NCI-H1048 (cell line): ENCODE results near the gene PSME1.

Source experiments
- DNase-seq: peaks from one replicate; lab custom pipeline; 2025; lab: John Stamatoyannopoulos, UW

The PSME1 gene

DNA sequence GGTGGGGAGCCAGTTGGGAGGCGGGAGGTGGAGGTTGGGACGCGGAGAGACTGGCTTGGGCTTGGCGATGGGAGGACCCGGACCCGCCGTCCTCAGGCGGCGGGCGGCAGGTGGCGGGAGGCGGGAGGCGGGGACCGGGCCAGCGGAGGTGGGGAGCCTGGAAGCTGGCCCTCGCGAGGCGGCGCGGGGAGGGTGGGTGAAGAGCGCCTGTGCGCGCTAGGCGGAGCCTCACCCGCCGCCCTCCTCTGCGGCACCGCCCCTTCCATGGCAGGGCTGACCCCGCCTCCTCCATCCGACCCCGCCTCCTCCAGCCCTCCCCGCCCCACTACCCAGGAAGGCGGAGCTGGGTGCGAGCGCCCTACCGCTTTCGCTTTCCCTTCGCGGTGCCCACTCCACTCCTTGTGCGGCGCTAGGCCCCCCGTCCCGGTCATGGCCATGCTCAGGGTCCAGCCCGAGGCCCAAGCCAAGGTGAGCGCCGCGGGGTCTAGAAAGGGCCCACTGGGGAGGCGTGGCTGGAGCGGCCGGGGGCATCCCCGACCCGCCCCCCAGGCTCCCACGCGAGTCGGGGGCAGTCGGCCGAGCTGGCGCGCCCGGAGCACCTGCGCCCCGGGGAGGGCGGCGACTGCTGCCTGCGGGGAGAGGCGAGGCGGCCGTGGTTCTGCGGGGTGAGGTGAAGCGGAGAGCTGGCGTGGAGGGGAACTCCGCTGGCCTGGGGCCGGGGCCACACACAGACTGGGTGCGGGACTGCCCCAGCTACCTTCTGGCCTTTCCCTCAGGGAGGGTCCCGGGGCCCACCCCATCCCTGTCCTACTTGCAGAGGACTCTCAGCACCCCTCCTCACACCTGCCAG, at the start of gene PSME1:
Gene PSME1 (plus strand): TSS at position 361 of the 850 bp plus-strand sequence. CDS start 69 bp downstream, at position 430.
- DNase-seq = peak; percentile 73

DNA sequence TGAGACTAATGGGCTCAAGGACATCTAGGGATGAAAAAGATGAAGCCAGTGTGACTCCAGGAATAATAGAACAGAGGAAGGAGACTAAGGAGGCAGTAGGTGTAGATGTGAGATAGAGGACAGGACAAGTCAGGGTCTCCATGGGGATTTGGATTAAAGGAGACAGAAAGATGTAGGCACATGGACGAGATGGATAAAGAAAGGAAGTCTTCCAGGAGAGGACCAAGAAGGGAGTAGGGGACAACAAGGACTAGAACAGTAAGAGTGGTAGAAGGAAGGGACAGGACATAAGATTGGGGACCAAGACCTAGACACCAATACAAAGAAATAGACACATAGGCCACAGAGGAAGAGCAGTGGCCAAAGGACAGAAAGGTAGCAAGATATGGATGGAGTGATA, 49.0 kb upstream of the PSME1 start:
- no peak for DNase-seq

DNA sequence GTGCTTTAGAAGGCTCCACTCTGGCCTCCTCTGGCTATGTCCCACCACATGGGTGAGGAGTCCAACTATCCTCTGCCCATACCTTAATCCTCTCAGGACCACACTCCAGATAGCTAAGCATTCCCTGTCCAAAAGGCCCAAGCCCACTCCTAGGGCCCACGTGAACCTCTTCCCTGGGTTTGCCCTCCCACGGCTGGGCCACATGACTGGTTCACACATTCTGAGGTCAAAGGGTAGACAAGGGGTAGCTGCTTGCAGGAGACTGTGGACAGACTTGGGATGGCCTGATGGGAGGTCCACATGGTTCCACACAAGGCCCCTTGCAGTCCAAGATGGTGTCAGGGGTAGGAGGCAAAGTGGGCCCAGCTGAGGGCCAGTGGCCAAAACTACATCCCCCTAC, 47.9 kb upstream of the PSME1 start:
- DNase-seq = no peak

DNA sequence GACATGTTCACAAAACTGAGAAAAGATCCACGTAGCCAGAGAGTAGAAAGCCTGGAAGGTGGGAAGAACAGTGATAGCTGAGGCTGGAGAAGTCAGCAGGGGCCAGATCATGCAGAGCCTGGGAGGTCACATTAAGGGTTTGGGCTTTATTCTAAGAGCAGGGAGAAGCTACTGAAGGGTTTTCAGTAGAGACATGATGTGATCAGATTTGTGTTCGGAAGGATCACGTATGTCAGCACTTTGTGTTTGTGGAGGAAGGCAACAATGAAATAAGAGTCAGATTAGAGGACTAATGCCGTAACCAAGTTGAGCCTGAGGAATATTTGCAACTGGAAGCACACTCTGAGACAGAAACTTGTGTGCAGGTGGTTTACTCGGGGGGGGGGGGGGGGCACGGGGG, 46.1 kb upstream of the PSME1 start:
- no peak for DNase-seq

DNA sequence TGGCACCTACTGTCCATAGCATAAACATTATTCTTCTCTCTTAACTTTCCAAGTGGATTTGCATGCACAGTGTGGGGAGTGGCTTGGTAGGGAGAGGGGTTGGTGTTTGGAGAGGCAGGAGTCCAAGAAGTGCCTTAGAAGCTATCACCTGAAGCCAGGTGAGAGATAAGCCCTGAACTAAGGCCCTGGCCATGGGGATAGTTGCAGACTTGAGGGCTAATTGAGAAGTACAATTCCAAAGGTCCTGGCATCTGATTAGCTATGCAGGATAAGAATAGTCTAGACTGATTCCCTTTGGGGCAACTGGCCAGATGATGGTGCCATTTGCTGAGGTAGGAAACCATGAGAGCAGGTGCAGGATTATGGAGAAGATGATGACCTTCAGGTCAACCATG, 43.9 kb upstream of the PSME1 start:
- no peak for DNase-seq

DNA sequence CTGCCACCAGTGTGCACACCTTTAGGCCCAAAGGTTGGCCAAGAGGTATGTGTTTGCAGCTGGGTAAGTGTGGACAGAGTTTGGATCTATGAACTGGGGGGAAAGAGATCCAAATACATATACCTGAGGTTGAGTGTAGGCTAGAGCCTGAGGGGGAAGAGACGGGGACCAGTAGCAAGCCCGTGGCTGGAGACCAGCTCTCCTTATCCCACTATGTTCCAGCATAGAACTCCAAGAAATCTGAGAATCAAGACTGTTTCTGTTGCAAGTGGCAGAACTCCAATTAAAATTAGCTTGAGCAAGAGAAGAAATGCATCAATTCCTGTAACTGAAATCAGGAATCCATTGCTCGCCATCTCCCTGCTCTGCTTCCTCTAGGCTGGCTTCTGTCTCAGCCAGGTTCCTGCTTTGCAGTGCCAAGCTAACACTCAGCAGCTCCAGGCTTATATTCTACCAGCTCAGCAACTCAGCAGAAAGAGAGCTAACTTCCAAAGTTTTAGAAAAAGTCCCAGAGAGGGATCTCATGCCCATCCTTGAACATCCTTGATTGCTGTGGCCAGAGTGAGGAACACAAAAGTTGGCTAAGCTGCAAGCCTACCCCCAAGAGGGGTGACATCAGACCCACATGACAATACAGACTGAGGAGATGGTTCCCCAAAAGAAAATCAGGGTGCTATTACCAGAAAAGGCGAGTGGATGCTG, 43.3 kb upstream of the PSME1 start:
- DNase-seq = no peak

DNA sequence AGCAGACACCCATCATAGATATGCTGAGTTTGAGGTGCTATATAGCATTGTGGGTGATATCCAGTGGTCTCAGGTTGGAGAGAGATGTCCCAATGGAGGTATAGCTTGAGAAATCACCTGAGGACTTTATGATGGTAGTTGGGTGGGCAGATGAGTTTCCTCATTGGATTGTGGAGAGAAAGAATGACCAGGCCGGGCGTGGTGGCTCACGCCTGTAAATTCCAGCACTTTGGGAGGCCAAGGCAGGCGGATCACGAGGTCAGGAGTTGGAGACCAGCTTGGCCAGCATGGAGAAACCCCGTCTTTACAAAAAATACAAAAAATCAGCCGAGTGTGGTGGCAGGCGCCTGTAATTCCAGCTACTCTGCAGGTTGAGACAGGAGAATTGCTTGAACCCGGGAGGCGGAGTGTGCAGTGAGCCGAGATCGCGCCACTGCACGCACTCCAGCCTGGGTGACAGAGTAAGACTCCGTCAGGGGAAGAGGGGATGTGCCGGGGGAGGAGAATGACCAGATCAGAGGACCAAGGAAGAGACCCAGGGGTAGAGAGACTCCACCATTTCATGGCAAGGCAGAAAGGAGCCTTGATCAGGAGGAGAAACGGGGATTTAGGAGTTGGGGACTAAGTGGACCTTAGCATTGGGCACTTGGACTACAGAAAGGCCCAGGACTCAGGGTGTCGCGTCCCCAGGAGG, 42.6 kb upstream of the PSME1 start:
- DNase-seq = no peak

DNA sequence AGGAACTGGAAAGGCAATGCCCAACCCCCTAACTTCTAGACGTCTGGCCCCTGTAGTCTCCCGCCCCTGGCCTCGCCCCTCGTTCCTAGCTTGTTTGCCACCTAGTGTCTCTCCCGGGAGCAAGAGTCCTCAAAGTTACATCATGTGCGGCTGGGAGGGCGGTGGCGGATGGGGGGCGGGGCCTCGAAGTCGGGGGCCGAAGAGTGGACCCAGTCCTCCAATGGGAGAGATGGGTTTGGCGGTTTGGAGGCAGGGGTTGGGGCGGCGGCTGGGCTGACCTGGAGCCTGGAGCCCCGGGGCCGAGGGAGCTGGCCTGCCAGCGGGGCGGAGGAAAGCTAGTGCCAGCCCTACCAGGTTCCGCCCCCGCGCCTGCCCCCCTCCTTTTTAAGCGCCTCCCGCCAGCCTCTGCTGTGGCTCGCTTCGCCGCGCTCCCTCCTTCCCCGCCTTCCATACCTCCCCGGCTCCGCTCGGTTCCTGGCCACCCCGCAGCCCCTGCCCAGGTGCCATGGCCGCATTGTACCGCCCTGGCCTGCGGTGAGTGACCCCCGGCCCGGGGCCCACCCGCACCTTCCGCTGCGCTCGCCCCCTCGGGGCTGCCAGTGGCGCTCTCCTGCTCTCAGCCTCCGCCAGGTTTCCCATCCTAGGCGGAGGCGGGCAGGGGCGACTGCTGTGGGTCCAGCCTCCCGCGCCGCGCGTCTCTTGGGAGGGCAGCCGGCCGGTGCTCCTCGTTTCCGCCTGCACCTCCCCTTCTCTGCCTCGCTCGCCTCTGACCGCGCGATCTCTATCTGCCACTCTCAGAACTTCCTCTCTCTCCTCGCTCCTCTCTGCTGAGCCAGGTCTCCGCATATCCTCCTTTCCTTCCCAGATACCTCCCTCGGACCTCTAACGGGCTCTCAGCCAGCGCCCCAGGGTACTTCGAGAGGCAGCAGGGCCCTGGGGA, 41.8 kb upstream of the PSME1 start, which contains the start of gene PCK2:
Gene PCK2 (plus strand): TSS at position 411 of the 940 bp plus-strand sequence. CDS start 95 bp downstream, at position 506.
- DNase-seq = peak; percentile 72

DNA sequence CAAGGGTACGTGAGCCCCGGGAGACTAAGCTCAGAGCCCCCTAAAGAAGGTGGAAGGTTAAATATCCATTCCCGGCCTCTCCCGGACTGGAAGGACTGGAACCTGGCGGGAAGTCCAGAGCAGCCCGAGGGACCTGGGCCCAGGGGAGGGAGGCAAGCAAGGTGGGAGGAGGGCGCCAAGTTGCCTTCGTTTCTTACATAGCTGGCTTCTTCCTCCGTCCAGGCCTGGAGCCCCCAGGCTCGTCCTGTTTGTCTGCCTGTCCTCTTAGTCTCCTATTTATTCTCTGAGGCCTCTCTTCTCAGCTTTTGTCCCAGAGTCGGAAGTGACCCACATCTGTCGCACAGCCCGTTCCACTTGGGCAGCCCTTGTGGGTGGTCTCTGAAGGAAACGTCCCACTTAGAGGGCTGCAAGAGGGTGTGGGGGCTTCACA, 41.1 kb upstream of the PSME1 start:
- DNase-seq = no peak

DNA sequence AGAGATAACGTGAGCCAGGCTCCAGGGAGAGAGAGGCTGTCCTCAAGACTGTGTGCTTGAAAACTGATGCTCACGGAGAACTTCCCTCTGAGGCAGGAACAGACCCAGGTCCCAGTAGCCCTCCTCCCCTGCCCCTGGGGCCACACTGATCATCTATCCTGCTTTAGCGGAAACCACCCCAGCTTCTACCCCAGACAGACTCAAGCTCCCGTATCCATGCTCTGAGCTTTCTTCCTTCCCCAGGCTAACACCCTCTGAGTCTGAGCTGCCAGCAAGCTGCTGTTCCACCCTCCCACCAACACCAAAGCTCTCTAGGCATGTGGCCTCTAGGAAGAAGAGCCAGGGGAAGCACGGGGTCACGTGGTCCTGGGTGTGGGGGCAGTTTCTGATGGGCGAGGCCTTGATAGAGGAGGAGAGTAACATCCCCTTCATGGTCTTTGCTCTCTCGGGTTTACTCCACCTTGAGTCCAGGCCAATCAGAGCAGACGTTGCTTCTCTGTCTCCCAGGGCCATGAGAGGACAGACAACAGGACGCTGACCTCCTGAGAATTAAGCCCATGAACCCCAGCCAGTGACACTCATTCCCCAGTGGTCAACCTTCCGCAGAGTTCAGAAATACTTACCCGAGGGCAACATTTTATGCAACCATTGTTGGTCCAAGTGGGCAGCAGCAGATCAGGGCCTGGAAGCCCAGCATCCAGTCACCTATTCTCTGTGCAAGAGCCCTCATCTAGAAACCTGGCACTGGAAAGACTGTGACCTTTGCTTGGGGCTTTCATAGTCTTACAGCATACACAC, 40.5 kb upstream of the PSME1 start:
- no peak for DNase-seq

DNA sequence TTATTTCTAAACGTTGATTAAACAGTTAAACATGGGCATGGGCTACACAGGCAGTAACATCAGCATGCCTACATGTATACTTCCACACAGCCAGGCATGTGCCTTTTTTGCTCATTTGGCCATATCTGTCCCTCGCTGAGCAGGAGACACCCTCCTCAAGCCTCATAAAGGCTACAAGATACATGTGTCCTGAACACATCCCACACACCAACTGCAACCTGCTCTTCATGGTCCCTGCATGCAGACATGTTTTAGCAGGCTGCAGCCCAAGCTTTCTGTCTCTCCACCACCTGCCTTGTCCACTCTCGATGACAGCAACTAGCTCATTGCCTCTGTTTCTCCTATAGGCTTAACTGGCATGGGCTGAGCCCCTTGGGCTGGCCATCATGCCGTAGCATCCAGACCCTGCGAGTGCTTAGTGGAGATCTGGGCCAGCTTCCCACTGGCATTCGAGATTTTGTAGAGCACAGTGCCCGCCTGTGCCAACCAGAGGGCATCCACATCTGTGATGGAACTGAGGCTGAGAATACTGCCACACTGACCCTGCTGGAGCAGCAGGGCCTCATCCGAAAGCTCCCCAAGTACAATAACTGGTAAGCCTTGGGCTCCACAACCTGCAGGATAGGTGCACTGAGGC, 39.3 kb upstream of the PSME1 start:
- no peak for DNase-seq

DNA sequence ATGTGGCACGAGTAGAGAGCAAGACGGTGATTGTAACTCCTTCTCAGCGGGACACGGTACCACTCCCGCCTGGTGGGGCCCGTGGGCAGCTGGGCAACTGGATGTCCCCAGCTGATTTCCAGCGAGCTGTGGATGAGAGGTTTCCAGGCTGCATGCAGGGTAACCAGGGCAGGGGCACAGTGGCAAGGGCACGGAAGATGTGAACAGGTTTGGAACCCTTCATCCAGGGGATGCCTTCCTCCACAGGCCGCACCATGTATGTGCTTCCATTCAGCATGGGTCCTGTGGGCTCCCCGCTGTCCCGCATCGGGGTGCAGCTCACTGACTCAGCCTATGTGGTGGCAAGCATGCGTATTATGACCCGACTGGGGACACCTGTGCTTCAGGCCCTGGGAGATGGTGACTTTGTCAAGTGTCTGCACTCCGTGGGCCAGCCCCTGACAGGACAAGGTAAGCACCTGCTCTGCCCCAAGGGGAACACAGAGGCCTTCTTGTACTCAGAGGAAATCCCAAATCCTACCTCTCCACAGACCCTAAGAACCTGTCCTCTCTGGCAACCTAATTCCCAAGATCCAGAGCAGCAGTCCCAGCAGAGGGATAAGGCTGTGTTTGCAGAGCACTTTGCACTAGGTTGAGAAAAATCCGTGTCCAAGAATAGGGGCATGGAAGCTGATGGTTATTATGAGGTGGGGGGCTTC, 37.6 kb upstream of the PSME1 start:
- DNase-seq = no peak

DNA sequence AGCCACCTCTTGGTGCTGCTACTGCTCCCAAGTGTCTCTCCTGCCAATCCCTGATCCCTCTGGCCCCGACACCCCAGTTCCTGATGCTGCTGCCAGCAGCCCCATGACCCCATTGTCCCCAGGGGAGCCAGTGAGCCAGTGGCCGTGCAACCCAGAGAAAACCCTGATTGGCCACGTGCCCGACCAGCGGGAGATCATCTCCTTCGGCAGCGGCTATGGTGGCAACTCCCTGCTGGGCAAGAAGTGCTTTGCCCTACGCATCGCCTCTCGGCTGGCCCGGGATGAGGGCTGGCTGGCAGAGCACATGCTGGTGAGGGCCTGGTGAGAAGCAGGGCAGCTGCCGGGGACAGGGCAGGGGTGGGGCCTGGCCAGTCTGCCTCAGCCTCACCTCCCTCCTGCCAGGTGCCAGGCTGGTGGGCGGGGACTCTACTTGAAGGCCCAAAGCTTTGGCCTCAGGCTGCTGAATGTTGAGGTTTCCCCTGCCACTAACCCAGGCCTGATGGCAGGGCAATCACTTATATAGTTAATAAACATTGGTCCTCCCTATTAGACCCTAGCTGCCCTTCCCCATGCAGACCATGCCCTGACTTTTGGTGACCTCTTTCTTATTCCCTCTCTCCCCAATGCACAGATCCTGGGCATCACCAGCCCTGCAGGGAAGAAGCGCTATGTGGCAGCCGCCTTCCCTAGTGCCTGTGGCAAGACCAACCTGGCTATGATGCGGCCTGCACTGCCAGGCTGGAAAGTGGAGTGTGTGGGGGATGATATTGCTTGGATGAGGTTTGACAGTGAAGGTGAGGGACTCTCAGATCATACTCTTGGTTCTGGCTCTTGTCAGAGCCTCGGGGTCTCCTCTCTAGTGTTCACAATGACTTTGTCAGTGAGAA, 36.8 kb upstream of the PSME1 start:
- no peak for DNase-seq

DNA sequence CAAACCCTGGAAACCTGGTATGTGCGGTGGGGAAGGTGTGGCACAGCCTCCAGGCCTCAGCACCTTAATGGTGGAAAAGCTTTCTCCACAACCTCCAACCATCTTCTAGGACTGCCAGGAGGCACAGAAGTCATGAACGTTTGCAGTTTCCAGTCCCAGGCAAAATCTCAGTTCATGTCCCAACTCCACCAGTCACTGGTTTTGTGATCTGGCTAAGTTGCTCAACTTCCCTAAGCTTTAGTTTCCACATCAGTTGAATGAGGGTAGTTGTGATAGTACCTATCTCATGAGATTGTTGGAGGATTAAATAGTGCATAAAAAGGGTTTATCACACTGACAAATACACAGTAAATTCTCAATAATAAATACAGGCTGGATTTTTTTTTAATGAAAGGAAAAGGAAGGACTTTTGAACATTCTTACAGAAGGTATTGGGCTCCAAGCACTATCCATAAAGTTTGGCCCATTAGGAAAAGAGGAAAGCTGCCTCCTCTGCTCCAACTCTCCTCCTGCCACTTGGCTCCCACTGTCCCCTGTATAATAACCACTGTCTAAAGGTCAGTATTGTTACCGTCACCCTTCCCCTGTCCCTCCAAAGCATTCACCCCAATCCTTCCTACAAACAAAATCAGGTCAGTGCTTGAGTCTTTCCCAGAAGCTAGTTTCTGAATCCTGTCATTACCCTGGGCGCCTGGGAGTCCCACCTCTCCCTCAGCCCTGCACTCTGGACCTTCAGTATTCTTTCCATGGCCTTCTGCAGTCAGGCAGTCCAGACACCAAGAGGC, 35.6 kb upstream of the PSME1 start:
- no peak for DNase-seq

DNA sequence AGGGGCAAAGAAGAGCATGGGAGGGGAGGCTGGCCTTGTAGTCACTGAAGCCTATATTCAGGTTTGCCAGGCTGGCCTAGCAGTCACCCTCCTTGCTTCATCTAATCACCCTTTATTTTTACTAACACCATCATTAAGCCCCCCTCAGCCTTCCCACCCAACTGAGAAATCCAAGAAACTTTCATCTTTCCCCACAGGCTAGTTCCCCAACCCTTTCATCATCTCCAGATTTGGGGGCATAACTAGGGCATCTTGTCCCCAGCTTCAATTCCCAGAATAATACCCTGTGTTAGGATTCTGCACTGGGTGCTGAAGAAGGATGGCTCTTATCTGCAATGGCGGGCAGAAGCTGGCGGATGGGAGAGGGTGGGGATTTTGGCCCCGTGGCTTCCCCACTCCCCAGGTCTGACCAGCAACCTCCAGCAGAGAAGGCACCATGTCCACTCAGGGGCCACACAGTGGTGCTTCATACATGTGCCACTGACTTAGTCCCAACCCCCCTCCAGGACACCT, 35.0 kb upstream of the PSME1 start:
- no peak for DNase-seq

DNA sequence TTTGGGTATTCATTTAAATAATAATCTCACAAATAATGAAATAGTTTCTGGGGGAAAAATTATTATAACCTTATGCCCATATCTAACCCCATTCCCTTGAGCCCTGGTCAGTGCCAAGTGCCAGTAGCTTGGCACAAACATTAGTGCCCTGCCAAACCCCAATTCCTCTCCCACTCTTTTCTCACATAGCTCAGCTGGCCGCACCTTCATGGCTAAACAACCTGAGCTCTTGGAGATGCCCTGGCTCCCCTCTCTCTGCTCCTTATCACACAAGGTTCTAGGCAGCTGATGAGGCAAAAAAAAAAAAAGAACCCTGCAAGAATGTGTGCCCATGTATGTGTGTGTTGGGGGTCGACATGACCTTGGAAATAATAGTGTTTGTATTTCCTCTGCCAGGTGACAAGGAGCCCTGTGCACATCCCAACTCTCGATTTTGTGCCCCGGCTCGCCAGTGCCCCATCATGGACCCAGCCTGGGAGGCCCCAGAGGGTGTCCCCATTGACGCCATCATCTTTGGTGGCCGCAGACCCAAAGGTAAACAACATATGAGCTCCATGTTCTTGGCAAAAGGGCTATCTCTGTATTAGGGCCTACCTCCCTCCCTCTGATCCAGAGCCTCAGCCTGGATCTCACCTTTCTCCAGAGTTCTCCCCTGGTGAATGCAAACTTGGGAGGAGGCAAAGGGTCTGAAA, 33.5 kb upstream of the PSME1 start:
- no peak for DNase-seq

DNA sequence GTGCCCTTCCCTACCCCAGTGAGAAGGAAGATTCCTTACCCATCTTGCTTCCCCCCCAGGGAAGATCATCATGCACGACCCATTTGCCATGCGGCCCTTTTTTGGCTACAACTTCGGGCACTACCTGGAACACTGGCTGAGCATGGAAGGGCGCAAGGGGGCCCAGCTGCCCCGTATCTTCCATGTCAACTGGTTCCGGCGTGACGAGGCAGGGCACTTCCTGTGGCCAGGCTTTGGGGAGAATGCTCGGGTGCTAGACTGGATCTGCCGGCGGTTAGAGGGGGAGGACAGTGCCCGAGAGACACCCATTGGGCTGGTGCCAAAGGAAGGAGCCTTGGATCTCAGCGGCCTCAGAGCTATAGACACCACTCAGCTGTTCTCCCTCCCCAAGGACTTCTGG, 32.5 kb upstream of the PSME1 start:
- DNase-seq = no peak
